GM12865 (cell line): ENCODE data around the gene FUNDC1.

Source experiments
- DNase-seq: peaks from one replicate; pipeline ENCODE4 v3.0.0; 2010; ENCODE audit warnings: low read depth
- H3K4me3 ChIP-seq: 2 replicates; pipeline ENCODE4 v1.5.1; 2011; ENCODE audit warnings: mild to moderate bottlenecking, low read depth, low read length, control low read depth
- TF ChIP-seq, protein P1 (sequence below): IDR thresholded peaks from 2 replicates; pipeline ENCODE4 v1.5.1; 2011; ENCODE audit warnings: low read length, control low read depth, low read depth, inconsistent platforms; ENCODE audit not compliant: insufficient read depth; ENCODE audit errors: missing control alignments

The FUNDC1 gene

DNA sequence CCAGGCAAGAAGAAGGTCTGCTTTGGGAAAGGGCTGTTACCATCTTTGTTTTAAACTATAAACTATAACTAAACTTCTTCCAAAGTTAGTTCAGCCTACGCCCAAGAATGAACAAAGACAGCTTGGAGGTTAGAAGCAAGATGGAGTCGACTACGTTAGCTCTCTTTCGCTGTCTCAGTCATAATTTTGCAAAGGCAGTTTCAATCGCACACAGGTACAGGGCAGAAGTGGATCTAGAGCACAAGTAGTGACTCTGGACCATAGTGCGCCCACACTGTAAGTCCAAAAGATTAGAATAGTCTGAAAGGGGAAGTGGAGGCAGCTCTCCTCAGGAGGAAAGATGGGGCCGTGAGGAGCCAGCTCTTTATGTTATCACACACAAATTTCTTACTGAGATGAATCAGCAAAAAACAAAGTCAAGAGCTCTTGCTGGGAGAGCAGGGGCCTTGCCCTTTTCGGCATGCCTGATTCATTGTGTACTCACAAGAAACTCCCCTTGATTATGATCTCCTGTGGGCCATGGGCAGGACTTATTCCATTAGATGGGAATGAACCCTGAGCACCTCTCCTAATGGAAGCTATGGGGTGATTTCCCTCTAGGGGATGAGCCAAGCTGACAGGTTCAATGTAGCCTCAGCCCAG lies 58.6 kb downstream of the FUNDC1 start:
- TF ChIP-seq, protein P1, sequence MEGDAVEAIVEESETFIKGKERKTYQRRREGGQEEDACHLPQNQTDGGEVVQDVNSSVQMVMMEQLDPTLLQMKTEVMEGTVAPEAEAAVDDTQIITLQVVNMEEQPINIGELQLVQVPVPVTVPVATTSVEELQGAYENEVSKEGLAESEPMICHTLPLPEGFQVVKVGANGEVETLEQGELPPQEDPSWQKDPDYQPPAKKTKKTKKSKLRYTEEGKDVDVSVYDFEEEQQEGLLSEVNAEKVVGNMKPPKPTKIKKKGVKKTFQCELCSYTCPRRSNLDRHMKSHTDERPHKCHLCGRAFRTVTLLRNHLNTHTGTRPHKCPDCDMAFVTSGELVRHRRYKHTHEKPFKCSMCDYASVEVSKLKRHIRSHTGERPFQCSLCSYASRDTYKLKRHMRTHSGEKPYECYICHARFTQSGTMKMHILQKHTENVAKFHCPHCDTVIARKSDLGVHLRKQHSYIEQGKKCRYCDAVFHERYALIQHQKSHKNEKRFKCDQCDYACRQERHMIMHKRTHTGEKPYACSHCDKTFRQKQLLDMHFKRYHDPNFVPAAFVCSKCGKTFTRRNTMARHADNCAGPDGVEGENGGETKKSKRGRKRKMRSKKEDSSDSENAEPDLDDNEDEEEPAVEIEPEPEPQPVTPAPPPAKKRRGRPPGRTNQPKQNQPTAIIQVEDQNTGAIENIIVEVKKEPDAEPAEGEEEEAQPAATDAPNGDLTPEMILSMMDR, result no peak
- H3K4me3 ChIP-seq, result no peak overlapping the region
- DNase-seq, result no peak

DNA sequence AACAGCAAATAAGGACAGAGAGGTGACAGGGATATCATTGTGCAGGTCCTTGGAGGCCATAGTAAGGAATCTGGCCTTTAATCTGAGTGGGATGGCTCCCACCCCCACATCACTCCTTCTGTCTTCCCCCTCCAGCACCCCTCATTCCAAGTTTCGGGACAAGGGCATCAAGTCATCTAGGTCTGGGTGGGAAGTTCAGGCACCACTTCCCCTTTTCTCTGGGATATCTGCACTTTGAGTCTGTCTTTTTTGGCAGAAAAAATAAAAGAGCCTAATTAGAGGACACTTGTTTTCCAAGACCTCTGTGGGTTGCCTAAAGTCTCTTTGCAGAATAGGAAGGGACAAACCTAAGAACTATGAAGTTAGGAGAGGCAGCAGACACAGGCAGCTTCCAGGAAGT lies 60.1 kb downstream of the FUNDC1 start:
- H3K4me3 ChIP-seq, result no peak overlapping the region
- DNase-seq, result no peak
- TF ChIP-seq, protein P1, result no peak

- DNase-seq, result no peak
- H3K4me3 ChIP-seq, result no peak overlapping the region
- TF ChIP-seq, protein P1, result no peak
These were observed 62.1 kb downstream of the FUNDC1 start for GRCh38 chrX:44480591-44480990.

GRCh38 chrX:44474410-44474809 lies 68.2 kb downstream of the FUNDC1 start:
- no peak overlapping the region for H3K4me3 ChIP-seq
- TF ChIP-seq, protein P1, result no peak
- DNase-seq, result no peak
